Choroid plexus epithelial cell (primary cell): Measurements from ENCODE around the gene ATOH8.

Experiments
- DNase-seq: peaks from one replicate; pipeline ENCODE4 v3.0.0-alpha.2; 2010; ENCODE audit warnings: low read depth
- H3K4me3 ChIP-seq: 2 replicates; pipeline ENCODE4 v1.5.1; 2011; ENCODE audit warnings: low read depth, mild to moderate bottlenecking, control low read depth, low read length, moderate library complexity
- CTCF ChIP-seq: conservative IDR thresholded peaks from 2 replicates; pipeline ENCODE4 v1.5.1; 2011; ENCODE audit warnings: low read depth, mild to moderate bottlenecking, control low read depth, inconsistent platforms, low read length, moderate library complexity

Gene ATOH8

GRCh38 chr2:85718885-85719492 lies 34.8 kb upstream of the ATOH8 start:
- no peak for TF ChIP-seq CTCF
- no peak overlapping the region for H3K4me3 ChIP-seq
- no peak for DNase-seq

- DNase-seq = no peak
- no peak overlapping the region for H3K4me3 ChIP-seq
- no peak for TF ChIP-seq CTCF
These were observed 34.1 kb upstream of the ATOH8 start for GRCh38 chr2:85719609-85720240.

GRCh38 chr2:85720533-85720932 lies 33.3 kb upstream of the ATOH8 start:
- no peak for TF ChIP-seq CTCF
- DNase-seq = no peak
- H3K4me3 ChIP-seq = no peak overlapping the region

- no peak overlapping the region for H3K4me3 ChIP-seq
- no peak for DNase-seq
- no peak for TF ChIP-seq CTCF
These were observed 32.1 kb upstream of the ATOH8 start for GRCh38 chr2:85721641-85722040.

- no peak overlapping the region for H3K4me3 ChIP-seq
- TF ChIP-seq CTCF = no peak
- DNase-seq = no peak
These were observed 31.3 kb upstream of the ATOH8 start for GRCh38 chr2:85722519-85722918.

GRCh38 chr2:85723707-85724360 lies 30.0 kb upstream of the ATOH8 start:
- DNase-seq = peak; percentile 58
- H3K4me3 ChIP-seq = no peak overlapping the region
- TF ChIP-seq CTCF = no peak
